GM10847 (cell line): ENCODE measurements around the gene SRGAP1.

Experiments used
- POLR2A ChIP-seq: IDR thresholded peaks from 2 replicates; pipeline ENCODE4 v1.6.1; 2011; ENCODE audit not compliant: insufficient read length; ENCODE audit errors: extremely low read depth

The SRGAP1 gene

GRCh38 chr12:64123448-64123847 lies 278.9 kb downstream of the SRGAP1 start:
- TF ChIP-seq POLR2A: no peak

- no peak for TF ChIP-seq POLR2A
Measured at GRCh38 chr12:64124511-64125197, 280.2 kb downstream of the SRGAP1 start.

GRCh38 chr12:64125913-64126312 lies 281.4 kb downstream of the SRGAP1 start:
- no peak for TF ChIP-seq POLR2A

GRCh38 chr12:64127811-64128210 lies 283.3 kb downstream of the SRGAP1 start:
- no peak for TF ChIP-seq POLR2A

GRCh38 chr12:64128366-64128765 lies 283.9 kb downstream of the SRGAP1 start:
- no peak for TF ChIP-seq POLR2A

- TF ChIP-seq POLR2A: no peak
Measured at GRCh38 chr12:64137117-64137516, 292.6 kb downstream of the SRGAP1 start.

GRCh38 chr12:64139021-64139420 lies 294.5 kb downstream of the SRGAP1 start:
- TF ChIP-seq POLR2A: no peak

- no peak for TF ChIP-seq POLR2A
Measured at GRCh38 chr12:64142382-64142781, 297.9 kb downstream of the SRGAP1 start.

GRCh38 chr12:64142784-64143183 lies 298.3 kb downstream of the SRGAP1 start:
- no peak for TF ChIP-seq POLR2A

GRCh38 chr12:64145226-64145625 lies 300.7 kb downstream of the SRGAP1 start:
- TF ChIP-seq POLR2A: no peak

- no peak for TF ChIP-seq POLR2A
Measured at GRCh38 chr12:64147011-64147631, 302.6 kb downstream of the SRGAP1 start.

- TF ChIP-seq POLR2A: no peak
Measured at GRCh38 chr12:64147875-64148274, 303.4 kb downstream of the SRGAP1 start.

GRCh38 chr12:64154677-64155076 lies 310.2 kb downstream of the SRGAP1 start:
- TF ChIP-seq POLR2A: no peak

- no peak for TF ChIP-seq POLR2A
Measured at GRCh38 chr12:64157110-64157509, 312.6 kb downstream of the SRGAP1 start.

- TF ChIP-seq POLR2A: no peak
Measured at GRCh38 chr12:64160021-64160710, 315.7 kb downstream of the SRGAP1 start.

GRCh38 chr12:64160711-64161060 lies 316.2 kb downstream of the SRGAP1 start:
- TF ChIP-seq POLR2A: no peak
